ENCODE results near the gene LRPAP1. TPM values are rescaled to one million over a fixed set of nuclear protein-coding genes. Genes with fewer than 3 reads are reported as not detected.

Gene LRPAP1
- total RNA-seq, 1 donor from 2014 or later, result 297 TPM

DNA sequence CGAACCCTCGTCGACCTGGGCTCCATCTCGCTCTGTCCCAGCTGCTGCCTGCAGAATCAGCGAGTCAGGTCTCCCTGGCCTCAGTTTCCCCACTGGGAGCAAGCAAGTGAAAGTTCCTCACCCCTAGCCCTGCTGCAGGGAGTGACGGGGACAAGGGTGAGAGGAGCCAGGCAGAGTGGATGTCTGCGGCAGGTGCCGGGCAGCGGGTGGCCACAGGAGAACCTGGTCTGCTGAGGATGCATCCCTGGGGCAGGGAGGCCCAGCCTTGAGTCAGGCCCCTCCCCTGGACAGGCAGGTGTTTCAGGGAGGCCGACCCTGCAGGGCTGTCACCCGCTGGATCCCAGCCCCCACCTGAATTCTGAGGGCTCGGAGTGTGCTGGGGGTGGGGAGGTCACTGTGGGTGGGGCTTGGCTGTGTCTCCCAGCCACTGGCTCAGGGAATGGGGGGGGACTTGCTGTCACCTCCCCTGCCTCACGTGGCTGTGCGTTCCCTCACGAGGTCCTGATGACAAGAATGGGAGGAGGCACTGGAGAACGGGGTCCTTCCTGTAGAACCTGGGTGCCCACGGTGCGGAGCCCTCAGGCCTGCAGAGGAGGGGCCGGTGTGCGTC lies 33.2 kb downstream of the LRPAP1 start:
- H3K9me3 ChIP-seq (replicated peaks), result no peaks in the 10 kb centered on the region
- TF ChIP-seq, protein P1, sequence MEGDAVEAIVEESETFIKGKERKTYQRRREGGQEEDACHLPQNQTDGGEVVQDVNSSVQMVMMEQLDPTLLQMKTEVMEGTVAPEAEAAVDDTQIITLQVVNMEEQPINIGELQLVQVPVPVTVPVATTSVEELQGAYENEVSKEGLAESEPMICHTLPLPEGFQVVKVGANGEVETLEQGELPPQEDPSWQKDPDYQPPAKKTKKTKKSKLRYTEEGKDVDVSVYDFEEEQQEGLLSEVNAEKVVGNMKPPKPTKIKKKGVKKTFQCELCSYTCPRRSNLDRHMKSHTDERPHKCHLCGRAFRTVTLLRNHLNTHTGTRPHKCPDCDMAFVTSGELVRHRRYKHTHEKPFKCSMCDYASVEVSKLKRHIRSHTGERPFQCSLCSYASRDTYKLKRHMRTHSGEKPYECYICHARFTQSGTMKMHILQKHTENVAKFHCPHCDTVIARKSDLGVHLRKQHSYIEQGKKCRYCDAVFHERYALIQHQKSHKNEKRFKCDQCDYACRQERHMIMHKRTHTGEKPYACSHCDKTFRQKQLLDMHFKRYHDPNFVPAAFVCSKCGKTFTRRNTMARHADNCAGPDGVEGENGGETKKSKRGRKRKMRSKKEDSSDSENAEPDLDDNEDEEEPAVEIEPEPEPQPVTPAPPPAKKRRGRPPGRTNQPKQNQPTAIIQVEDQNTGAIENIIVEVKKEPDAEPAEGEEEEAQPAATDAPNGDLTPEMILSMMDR (IDR thresholded peaks at IDR 0.05; ENCODE audit: borderline replicate concordance), result no peak
- no peak for DNase-seq
- peaks cover 85% of the 10 kb centered on the region for H3K4me1 ChIP-seq
- peaks cover 21% of the 10 kb centered on the region for H3K27me3 ChIP-seq (ENCODE audit: low read depth)
- intact Hi-C loops (cut with micrococcal nuclease), result no loop called here
- no peak overlapping the region for H3K4me3 ChIP-seq
- H3K27ac ChIP-seq (replicated peaks), result peak overlapping the region; percentile 27
- H3K36me3 ChIP-seq, result peaks cover 5% of the 10 kb centered on the region

DNA sequence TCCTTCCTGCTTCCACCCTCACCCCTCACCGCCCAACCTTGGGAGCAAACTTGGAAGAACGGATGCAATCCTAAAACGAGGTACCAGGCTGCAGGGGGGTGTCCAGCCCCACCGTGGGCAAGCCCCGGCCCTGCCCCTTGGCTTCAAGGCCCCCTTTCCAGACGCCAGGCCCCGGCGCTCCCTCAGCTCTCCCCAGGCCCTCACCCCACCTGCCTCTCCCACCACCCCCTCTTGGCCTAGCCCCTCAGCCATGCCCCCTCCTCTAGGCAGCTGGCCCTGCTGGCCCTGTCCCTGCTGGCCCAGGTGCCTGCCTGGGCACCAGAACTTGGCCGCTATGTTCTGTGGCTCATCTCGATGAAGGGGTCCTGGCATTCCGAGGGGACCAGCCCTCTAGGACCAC lies 33.8 kb downstream of the LRPAP1 start:
- Histone ChIP-seq H3K4me1 (peaks cover 85% of the 10 kb centered on the region), H3K27me3 (ENCODE audit: low read depth) (peaks cover 27% of the 10 kb centered on the region), H3K9me3 (replicated peaks) (no peaks in the 10 kb centered on the region), H3K36me3 (peaks cover 5% of the 10 kb centered on the region), H3K27ac (replicated peaks) (peak overlapping the region; percentile 38), H3K4me3 (no peak overlapping the region)
- TF ChIP-seq, protein P1 (IDR thresholded peaks at IDR 0.05; ENCODE audit: borderline replicate concordance), result no peak
- intact Hi-C loops (cut with micrococcal nuclease), result no loop called here
- no peak for DNase-seq

DNA sequence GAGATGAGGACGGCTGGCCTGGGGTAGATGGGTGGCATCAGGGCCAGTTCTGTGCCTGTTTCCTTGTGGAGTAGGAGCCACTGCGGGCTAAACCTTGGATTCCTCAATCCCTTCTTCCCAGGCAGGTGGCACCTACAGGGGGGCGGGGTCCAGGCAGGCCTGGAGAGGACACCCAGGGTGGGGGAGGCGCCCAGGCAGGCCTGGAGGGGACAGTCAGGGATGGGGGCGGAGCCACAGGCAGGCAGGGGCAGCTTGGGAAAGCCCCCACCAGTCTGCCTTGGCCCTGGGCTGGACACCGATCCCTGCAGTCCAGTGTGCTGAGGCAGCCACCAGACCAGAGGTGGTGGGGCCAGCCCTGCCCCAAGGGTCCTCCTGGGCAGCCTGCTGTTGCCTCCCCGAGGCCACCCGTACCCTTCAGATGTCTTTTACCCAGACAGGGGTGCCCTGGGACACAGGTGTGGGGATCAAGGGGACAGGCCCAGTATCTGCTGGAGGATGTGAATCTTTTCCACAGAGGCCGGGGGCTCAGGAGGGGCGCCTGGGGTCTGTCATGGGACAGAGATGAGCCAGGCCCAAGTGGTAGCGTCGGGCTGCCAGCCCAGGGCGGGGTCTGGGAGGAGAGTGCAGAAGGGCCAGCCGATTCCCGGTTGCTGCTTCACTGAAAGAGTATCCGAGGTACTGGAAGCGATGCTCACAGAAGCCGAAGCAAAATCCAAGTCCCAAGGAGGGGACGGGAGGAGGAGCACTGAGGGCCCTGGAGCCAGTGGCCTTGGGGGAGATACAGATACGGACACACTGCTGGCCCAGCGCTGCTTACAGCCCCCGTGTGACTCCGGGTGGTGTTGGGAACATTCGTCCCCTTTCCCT lies 34.5 kb downstream of the LRPAP1 start:
- Histone ChIP-seq H3K27me3 (ENCODE audit: low read depth) (peaks cover 34% of the 10 kb centered on the region), H3K4me3 (no peak overlapping the region), H3K9me3 (replicated peaks) (no peaks in the 10 kb centered on the region), H3K27ac (replicated peaks) (peak overlapping the region; percentile 38), H3K36me3 (peaks cover 12% of the 10 kb centered on the region), H3K4me1 (peaks cover 80% of the 10 kb centered on the region)
- DNase-seq, result no peak
- intact Hi-C loops (cut with micrococcal nuclease), result no loop called here
- TF ChIP-seq, protein P1 (IDR thresholded peaks at IDR 0.05; ENCODE audit: borderline replicate concordance), result no peak

DNA sequence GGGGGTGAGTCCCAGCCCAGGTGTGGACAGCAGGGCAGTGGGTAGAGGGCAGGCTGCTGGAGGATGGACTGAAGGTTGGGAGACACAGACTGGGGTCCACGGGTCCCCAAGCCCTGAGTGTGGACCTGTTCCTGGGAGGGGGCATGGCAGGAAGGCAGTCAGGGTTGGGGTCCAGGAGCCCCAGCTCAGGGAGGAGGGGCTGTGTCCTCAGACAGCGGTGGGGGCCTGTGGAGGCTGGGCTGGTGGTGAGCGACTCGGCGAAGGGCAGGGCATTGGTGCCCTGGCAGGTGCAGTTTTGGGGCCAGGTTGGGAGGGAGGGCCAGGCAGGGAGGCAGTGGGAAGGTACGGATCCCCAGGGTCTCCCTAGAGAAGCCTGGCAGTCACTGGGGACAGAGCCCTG lies 35.1 kb downstream of the LRPAP1 start:
- Histone ChIP-seq H3K4me3 (no peak overlapping the region), H3K27ac (replicated peaks) (peak overlapping the region; percentile 38), H3K36me3 (peaks cover 12% of the 10 kb centered on the region), H3K27me3 (ENCODE audit: low read depth) (peaks cover 40% of the 10 kb centered on the region), H3K4me1 (peaks cover 73% of the 10 kb centered on the region), H3K9me3 (replicated peaks) (no peaks in the 10 kb centered on the region)
- TF ChIP-seq, protein P1 (IDR thresholded peaks at IDR 0.05; ENCODE audit: borderline replicate concordance), result no peak
- DNase-seq, result no peak
- intact Hi-C loops (cut with micrococcal nuclease), result no loop called here

DNA sequence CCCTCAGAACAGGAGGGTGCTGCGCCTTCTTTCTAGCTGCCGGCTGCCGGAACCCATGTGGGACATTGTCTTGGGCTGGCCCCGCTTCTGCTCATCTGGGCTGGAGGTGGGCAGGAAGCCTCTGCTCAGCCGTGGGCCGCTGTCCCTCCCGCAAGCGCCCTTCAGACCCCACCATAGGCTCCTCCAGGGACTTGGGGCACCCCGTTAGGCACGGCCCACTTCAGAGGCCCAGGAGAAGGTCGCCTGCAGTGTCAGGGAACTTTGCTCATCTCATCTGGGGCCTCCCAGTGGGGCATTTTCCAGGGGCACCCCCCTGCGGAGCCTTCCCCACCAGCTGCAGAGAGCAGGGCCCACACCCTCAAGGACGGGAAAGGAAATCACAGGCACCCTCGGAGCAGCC lies 36.2 kb downstream of the LRPAP1 start:
- no peak overlapping the region for H3K4me3 ChIP-seq
- H3K27ac ChIP-seq (replicated peaks), result peak overlapping the region; percentile 8
- peaks cover 21% of the 10 kb centered on the region for H3K36me3 ChIP-seq
- intact Hi-C loops (cut with micrococcal nuclease), result no loop called here
- H3K4me1 ChIP-seq, result peaks cover 62% of the 10 kb centered on the region
- DNase-seq, result no peak
- TF ChIP-seq, protein P1 (IDR thresholded peaks at IDR 0.05; ENCODE audit: borderline replicate concordance), result no peak
- H3K9me3 ChIP-seq (replicated peaks), result no peaks in the 10 kb centered on the region
- peaks cover 48% of the 10 kb centered on the region for H3K27me3 ChIP-seq (ENCODE audit: low read depth)
